GM18498 (cell line): ENCODE data around the gene DTNB.

ENCODE experiments used
- ATAC-seq: cut with Tn5 transposase; IDR thresholded peaks from one replicate; pipeline ENCODE4 v1.9.1; 2021; ENCODE audit warnings: mild to moderate bottlenecking, moderate library complexity; ENCODE audit not compliant: unreplicated experiment

The DTNB gene

DNA sequence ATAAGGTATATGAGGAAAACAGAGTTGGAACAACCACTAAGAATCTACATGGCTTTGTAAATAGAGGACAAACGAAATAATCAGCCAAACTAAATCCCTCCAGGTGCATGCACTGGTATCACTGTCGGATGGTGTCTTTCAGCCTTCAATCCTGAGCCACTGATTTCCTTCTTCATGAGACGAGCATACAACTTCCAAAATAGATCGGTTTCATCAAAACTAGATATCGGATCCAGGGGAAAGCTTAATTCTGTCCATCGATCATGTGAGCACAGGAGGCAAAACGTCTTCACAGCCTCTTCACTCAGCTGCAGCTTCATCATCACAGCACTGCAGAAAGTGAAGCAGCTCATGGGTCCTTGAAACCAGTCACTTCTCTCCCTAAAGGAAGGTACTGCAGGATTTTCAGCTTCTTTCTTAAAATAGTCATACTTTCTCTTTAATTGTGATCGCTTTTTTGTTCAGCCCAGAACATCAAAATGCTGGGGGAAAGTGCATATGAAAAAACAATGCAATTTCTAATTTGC lies 80.5 kb downstream of the DTNB start:
- no peak for ATAC-seq

DNA sequence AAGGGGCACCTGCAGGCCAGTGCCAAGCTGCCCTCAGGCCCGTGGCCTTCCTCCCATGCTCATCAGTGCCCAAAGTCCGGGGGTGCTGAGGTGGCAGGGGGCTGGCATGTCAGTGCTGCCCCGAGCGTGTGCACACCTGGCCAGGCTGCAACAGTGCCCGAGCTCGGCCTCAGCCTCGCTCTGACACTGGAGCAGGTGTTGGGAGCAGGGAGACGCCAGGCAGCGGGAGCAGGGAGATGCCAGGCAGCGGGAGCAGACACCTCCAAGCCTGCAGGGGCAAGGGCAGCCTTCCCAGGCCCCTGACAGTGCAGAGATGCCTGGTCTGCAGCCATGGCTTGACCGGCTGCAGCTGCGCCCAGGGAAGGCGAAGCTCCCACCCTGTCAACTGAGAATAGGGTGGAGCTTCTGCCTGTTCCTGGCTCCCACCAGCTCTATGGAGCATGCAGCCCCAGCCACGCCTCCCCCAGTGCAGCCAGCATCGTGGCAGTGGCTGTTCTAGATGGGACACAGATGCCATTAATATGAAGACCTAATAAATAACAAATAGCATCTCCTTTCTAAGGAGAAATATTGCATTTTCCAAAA lies 82.4 kb downstream of the DTNB start:
- ATAC-seq, result no peak

DNA sequence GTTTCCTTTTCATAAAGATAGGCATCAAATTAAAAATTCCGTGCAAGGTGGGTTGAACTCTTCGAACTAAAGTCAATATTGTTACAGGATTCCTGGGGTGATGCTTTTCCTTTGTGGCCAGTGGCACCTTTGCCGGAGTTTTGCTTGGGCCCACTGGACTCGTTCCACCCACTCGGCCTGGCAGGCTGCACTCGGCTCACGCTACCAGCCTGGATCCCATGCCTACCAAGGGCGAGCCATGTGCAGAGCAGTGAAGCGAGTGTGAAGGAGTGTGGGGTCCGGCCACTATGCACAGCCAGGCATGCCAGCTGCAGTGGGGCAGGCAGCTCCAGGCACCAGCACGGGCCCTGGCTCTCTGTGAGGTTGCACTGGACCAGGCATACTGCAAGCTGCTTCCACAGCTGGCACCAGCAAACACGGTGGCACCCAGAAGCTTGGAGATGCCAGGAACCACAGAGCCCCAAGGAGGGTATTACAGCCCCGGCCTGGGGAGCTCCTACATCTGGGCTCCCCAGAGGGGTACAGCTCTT lies 83.6 kb downstream of the DTNB start:
- ATAC-seq, result no peak

DNA sequence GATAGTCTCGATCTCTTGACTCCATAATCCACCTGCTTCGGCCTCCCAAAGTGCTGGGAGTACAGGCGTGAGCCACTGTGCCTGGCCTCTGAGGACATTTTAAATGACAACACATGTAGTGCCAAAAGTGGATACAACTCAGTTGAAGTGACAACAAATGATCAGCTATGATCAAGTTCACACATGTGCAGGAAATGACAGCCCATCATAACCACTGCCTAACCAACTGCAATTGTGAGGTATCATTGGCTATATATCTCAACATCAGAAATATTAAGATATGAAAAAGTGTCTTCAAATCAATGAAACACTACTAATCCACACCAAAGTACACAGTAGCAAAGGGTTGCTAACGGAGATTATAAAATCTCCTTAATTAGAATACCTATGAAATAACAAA lies 84.8 kb downstream of the DTNB start:
- ATAC-seq, result no peak

DNA sequence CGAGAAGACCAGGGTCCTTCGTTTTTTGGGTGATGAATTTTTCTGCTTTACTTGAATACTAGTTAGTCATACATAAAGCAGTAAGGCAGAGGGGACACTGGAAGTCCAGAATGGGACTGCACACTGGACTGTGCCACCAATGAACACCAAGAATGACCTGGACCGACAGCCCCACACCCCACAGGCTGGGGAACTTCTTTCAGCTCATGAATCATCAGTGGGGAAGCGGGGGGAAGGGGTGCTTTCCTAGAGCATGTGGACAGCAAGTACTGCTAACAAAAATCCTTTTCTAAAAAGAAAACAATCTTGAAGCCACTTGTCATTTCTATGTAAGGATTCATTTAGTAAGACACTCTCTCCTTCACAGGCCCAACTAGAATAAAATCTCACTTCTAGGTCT lies 86.0 kb downstream of the DTNB start:
- peak; percentile 42 for ATAC-seq

DNA sequence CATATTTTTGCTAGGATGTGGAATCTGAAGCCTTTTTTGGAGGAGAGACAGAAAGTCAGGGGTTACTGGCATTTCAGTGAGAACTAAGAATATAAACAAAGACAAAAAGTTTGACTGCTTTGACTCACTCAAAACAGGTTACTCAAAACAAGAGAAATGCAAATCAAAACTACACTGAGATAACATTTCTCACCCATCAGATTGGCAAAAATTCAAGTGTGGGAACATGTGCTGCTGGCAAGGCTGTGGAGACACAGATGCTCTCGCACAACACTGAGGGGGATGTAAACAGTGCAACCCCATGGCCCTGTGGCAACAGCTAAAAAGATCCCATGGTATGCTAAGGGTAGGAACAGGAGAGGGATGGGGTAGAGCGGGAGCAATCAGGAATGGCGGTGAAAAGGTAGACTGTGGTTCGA lies 86.6 kb downstream of the DTNB start:
- peak; percentile 81 for ATAC-seq

DNA sequence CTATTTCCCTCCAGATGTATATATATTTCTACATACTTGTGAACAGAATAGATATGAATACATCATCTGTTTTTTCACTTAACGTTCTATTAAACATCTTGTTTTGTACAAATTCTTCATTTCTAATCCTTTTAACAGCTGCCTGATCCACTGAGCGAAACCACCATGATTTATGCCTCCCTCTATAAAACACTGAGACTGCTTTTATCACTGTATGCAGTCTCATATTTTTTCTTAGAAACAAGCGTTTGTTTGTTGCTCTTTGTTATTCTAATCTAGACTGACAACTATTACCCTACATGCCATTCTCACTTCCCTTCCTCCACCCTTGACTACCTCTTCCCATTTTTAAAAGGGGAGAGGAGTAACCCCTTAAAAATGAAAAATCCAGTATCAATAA lies 88.2 kb downstream of the DTNB start:
- ATAC-seq, result no peak

DNA sequence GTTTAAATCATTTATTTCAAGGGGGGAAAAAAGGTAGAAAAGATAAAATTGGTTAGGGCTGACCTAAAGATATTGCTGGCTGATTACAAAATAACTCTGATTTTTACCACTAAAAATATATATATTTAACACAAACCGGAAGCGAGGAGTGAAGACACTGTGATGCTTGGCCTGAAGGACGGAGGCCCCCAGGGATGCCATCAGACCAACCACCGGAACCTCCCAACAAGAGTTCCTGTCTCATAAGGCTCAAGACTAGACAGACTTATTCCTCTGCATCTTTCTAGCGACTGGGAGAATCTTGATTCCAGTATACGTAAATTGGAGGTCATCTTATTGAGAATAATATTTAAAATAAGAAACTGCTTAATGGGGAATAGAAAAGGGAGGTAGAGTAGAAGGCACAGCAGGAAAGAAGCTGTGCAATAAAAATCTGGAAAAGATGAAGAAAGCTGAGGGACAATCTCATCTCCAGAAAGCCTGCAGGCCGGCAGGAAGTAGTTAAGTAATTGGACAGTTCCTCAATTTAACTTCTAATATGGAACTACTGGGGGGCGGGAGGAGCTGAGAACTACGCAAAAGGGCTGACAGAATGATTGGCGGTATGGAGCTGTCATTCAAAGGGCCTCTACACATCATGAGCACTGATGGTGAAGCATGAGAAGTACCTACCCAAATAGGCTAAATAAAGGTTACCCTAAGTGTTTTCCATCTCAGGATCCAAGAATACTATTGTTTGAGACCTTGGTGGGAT lies 91.1 kb downstream of the DTNB start:
- ATAC-seq, result no peak

DNA sequence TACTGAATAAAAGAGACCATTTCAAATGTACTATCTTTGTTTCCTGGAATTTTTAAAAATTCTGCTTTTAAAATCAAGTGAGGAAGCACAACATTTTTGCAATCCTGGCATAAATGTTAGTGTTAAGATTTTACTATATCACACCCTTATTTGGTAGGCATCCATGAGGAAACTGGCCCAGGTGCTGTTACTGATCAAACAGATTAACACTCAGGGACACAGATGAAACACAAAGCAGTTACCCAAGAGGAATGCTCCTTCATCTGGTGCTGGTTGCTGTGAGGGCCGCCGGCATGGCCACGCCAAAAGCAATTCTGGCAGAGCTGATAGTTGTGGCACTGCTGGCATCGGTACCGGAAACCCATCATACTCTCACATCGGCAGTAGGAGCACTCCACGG lies 96.8 kb downstream of the DTNB start:
- ATAC-seq, result no peak

DNA sequence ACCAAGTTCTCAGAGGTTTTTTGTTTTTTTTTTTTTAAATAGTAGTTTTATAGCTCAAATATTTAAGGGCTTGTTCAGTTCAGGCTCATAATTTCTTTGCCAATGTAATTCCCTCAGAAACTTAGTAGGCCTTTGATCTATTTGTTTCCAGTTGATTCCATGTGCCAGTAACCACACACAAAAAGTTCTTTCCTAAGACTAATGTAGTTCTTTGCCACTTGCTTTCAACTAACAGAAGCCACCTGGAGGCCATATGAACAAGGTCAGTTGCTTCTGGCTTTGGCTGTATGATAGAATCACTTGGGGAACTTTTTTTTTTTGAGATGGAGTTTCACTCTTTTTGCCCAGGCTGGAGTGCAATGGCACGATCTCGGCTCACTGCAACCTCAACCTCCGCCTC lies 100.7 kb downstream of the DTNB start:
- no peak for ATAC-seq

DNA sequence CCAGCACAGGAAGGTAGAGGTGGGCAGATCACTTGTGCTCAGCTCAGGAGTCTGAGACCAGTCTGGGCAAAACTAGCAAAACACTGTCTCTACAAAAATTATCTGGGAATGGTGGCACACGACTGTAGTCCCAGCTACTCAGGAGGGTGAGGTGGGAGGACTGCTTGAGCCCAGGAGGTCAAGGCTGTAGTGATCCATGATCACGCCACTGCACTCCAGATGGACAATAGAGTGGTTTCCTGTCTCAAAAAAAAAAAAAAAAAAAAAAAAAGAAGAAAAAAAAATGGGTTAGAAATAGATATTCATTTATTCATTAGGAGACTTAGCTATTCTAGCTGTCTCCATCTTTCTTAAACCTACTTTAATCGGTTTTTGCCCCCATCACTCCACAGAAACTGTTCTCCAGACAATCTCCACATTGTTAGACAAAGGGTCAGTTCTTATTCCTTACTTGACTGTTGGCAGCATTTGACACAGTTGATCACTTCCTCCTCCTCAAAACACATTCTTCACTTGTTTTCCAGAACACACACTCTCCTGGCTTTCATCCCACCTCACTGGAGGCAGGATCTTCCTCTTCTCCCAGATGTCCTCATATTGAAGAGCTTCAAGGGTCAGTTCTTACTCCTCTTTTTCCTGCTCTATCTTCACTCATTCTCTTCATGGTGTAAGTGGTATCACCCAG lies 103.1 kb downstream of the DTNB start:
- no peak for ATAC-seq

DNA sequence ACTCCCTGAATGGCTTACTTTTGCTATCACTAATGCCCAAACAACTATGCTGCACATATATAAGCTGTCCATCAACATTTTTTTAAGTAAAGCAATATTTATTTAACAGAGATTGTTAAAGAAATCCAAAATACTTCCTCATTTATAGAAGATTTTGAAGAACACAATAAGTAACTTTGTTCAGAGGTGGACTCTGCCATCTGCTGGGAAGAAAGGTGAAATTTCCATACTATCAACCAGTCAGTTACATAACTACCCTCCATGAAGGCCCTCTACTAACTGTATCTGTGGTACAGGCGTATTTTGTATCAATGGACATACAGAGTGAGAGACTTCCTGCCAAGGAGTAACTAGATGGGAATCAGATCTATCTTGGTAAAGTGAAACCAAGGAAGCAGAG lies 106.0 kb downstream of the DTNB start:
- no peak for ATAC-seq

DNA sequence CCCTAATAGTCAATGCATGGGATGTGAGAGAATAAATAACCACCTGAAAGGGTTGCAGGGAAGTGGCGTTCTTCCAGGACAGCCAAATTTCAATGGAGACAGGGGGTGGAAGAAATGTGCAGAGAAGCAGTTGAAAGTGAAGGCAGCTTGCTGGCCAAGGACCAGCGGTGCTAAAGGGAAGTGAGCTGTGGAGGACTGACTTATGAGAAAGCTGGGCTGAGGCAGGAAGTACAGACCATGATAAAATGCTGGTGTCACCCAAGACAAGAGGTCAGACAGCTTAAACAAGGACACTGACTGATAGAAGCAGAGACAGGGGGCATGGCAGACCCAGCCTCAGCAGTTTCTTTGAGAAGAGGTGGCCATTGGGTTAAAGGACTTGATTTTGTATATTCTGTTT lies 106.7 kb downstream of the DTNB start:
- ATAC-seq, result peak; percentile 76

DNA sequence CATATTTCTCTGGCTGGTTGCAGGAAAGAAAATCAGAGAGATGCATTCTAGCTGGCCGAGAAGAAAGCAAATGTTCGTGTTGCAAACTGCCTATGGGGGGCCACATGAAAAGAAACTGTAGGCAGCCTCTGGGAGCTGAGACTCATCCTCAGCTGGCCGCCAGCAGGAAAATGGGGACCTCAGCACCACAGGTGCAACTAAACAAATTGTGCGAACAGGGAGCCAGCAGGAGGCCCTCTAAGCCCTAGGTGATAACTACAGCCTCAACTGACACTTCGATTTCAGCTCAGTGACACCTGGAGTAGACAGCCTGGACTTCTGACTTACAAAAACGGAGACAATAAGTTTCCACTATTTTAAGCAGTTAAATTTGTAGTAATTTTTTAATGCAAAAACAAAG lies 107.3 kb downstream of the DTNB start:
- ATAC-seq, result no peak

DNA sequence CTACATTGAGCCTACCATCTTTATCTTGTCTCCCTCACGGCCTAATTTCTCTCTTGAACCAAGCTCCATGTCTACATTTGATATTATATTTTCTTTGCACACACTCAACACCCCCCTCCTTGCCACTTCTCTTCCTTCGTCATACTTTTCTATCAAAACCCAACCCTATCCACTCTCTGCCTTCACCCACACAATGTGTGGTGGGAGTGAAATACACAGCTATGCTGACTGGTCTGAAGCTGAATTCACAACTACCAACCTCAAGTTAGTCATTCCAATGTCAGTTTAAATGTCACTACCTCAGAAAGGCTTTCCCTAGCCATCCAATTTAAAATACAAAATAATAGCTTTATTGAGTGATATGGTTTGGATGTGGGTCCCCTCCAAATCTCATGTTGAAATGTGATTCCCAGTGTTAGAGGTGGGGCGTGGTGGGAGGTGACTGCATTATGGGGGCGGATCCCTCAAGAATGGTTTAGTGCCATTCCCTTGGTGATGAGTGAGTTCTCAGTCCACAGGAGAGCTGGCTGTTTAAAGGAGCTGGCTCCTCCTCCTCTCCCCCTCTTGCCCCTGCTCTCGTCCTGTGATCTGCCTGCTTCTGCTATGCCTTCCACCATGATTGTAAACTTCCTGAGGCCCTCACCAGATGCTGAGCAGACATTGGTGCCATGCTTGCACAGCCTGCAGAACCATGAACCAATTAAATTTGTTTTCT lies 112.1 kb downstream of the DTNB start:
- no peak for ATAC-seq

DNA sequence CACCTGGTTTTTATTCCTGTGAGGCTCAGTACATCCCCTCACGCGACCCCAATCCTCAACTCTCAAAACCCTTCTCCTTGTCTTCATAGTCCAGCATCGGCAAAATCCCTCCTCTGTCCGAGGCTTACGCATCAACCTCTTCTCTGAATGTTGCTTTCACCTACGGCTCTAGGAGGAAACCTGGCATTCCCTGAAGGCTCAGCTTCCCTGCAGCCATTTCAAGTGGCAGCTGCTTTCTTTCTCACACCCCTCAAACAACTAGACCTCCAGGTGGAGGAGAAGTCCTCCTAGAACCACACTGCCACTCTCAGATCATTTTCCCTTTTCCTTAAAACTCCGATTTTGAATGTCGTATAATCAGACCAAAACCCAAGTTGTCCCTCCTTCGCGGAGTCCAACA lies 114.2 kb downstream of the DTNB start:
- ATAC-seq, result no peak

DNA sequence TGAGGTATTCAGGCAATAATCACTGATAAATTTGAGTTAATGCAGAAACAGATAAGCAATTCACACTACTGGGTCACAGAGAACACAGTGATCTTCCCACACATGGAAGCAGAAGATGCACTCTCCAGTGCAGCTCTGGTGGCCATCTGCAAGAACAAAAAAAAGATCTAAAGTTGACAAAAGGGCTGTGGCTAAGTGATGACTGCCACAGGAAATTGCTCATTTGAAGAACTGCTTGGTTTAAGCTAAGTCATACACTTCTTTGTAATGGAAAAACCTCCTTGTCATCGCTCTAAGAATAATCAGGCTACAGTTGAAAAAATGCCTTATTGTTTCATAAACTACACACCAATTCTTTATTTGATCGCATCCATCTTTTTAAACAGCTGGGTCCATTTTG lies 115.1 kb downstream of the DTNB start:
- ATAC-seq, result peak; percentile 64

DNA sequence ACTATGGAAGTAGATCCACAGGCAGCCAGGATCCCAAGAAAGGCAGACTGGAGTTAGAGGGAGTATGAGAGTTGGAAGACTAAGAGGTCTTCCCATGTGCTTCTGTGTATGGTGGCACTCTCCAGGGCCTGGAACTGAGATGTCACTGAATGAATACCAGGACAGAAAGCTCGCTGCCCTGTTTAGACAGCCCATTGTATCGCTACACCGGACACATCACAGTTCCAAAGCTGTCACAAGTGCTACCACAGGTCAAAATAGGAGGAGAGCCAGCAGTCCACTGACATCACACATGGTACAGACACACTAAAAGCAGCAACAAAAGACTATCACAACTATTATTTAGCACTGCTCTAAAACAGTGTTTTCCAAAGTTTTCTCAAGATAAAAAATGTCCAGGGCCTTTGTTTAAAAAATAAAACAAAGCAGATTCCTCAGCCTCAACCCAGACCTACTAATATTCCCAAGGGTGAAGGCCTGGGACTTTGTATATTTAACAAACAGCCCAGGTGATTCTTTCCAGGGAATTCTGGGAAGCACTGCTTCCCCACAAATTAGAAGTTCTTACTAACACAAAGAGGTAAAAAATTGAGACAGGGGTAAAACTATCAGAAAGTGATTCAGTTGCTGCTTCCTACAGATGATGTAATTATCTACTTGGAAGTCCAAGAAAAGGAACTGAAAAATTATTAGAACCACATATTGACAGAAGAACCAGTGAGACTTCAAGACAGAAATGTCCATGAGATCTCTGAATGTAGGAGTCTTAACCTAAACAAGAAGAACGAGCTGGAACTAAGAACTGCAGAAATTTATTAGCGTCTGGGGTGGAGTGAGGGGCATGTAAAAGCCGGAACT lies 116.0 kb downstream of the DTNB start:
- ATAC-seq, result peak; percentile 37

DNA sequence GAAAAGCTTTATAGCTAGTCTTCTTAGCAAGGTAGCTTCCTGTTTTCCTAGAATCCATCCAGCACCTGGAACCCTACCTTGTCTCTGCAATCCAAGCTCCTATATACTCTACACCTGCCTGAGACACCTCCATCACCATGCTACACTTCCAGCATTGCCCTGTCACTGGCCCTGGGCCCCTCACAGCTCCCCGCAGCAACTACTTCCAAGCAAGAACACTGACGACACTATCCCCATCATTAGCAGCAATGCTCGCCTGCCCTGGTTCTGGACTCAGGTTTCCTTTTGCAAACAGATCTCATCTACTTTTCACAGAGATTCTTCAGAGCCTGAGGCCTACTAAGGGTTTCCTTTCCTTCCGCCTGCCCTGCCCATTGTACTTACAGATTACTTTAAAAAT lies 121.1 kb downstream of the DTNB start:
- no peak for ATAC-seq

DNA sequence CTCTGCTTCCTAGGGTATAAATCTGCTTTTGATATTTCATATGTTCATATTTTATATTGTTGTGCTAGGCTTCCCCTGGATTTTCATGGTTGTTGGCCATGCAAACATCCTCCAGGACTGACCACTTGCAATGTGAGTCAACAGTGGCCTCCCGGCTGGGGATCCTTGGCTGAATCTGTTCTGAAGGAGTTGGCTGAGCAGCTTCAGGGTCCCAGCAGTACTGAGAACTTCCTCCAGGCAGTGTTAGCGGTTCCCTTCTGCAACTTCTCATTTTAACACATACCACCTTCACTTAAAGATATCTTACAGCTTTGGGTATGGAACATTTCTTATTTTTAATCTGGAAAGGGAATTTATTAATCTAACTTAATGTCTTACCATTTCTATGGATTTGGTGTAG lies 122.1 kb downstream of the DTNB start:
- ATAC-seq, result no peak
